BE2C (cell line): ENCODE results near the gene TMEFF1.

Experiments used
- DNase-seq: peaks from one replicate; pipeline ENCODE4 v3.0.0-alpha.2; 2020
- H3K27me3 ChIP-seq: fragments of 250-450 bp; sonication (Bioruptor Pico); 2 replicates; pipeline ENCODE4 v1.5.1; 2020; ENCODE audit warnings: mild to moderate bottlenecking
- H3K36me3 ChIP-seq: fragments of 250-450 bp; sonication (Bioruptor Pico); 2 replicates; pipeline ENCODE4 v1.5.1; 2020; ENCODE audit warnings: mild to moderate bottlenecking
- H3K4me1 ChIP-seq: fragments of 250-450 bp; sonication (Bioruptor Pico); 2 replicates; pipeline ENCODE4 v1.5.1; 2020
- H3K4me3 ChIP-seq: 2 replicates; pipeline ENCODE4 v1.5.1; 2011; ENCODE audit warnings: low read depth, low read length
- H3K9me3 ChIP-seq: fragments of 250-450 bp; sonication (Bioruptor Pico); 2 replicates; pipeline ENCODE4 v1.5.1; 2020
- TF ChIP-seq, protein P1 (sequence below): IDR thresholded peaks from 2 replicates; pipeline ENCODE4 v1.5.1; 2012; ENCODE audit warnings: mild to moderate bottlenecking, low read depth, low read length

The TMEFF1 gene

DNA sequence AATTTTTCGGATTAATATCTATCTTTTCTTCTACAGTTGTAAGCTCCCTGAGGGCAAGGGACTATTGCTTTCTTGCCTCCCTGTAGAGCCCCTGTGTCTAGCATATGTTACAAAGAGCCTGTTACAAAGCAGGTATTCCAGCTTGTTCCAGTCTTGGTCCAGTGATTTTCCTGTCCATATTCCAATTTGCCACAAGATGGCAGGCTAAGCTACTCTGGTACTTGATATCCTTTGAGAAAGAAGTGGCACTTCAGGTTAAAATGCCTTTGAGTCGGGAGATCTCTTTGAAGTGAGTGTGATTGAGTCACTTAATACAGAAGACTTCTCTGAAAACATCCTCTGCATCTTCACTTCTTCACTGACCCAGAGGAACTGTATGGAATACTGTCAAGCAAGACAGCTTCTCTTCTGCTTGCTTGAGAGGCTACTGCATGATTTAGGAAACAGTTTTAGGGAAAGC, 129.4 kb downstream of the TMEFF1 start:
- H3K4me1 ChIP-seq: peaks cover 10% of the 10 kb centered on the region
- H3K36me3 ChIP-seq: no peaks in the 10 kb centered on the region
- DNase-seq: peak; percentile 43
- TF ChIP-seq, protein P1, sequence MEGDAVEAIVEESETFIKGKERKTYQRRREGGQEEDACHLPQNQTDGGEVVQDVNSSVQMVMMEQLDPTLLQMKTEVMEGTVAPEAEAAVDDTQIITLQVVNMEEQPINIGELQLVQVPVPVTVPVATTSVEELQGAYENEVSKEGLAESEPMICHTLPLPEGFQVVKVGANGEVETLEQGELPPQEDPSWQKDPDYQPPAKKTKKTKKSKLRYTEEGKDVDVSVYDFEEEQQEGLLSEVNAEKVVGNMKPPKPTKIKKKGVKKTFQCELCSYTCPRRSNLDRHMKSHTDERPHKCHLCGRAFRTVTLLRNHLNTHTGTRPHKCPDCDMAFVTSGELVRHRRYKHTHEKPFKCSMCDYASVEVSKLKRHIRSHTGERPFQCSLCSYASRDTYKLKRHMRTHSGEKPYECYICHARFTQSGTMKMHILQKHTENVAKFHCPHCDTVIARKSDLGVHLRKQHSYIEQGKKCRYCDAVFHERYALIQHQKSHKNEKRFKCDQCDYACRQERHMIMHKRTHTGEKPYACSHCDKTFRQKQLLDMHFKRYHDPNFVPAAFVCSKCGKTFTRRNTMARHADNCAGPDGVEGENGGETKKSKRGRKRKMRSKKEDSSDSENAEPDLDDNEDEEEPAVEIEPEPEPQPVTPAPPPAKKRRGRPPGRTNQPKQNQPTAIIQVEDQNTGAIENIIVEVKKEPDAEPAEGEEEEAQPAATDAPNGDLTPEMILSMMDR: peak; percentile 85
- no peaks in the 10 kb centered on the region for H3K9me3 ChIP-seq
- no peaks in the 10 kb centered on the region for H3K27me3 ChIP-seq
- no peak overlapping the region for H3K4me3 ChIP-seq

DNA sequence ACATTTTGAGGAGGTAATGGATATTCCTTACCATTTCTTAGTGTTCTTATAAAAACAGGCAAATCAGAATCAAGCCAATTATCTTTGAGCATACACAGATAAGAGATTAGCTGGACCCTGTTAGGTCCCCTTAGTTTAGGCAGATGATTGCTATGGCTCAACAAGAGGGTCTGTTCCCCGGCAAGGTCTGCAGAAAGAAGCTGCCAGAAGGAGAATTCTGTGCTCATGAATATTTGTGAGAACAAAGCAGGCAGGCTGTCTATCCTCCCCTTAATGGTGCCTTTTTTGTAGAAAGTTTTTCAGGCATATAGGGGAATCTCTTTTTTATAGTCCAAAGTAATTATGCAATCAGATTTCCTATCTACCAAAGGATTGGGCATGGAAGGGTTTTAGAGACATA, 132.5 kb downstream of the TMEFF1 start:
- H3K4me3 ChIP-seq: no peak overlapping the region

DNA sequence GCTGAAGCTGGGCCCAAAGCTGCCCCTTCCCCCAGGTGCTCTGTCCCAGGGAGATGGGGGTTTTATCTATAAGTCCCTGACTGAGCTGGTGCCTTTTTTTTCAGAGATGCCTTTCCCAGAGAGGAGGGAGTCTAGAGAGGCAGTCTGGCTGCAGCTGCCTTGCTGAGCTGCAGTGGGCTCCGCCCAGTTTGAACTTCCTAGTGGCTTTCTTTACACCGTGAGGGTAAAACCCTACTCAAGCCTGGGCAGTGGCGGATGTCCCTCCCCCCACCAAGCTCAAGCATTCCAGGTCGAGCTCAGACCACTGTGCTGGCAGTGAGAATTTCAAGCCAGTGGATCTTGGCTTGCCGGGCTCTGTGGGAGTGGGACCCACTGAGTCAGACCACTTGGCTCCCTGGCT, 146.2 kb downstream of the TMEFF1 start:
- H3K9me3 ChIP-seq: no peaks in the 10 kb centered on the region
- no peaks in the 10 kb centered on the region for H3K4me1 ChIP-seq
- no peak overlapping the region for H3K4me3 ChIP-seq
- no peak for DNase-seq
- no peaks in the 10 kb centered on the region for H3K27me3 ChIP-seq
- TF ChIP-seq, protein P1: no peak
- H3K36me3 ChIP-seq: no peaks in the 10 kb centered on the region

More for the DNA sequence above, 132.5 kb downstream of the TMEFF1 start:
- H3K4me1 ChIP-seq: peaks cover 10% of the 10 kb centered on the region
- TF ChIP-seq, protein P1: no peak
- H3K36me3 ChIP-seq: no peaks in the 10 kb centered on the region
- no peaks in the 10 kb centered on the region for H3K9me3 ChIP-seq
- no peak for DNase-seq
- no peaks in the 10 kb centered on the region for H3K27me3 ChIP-seq

DNA sequence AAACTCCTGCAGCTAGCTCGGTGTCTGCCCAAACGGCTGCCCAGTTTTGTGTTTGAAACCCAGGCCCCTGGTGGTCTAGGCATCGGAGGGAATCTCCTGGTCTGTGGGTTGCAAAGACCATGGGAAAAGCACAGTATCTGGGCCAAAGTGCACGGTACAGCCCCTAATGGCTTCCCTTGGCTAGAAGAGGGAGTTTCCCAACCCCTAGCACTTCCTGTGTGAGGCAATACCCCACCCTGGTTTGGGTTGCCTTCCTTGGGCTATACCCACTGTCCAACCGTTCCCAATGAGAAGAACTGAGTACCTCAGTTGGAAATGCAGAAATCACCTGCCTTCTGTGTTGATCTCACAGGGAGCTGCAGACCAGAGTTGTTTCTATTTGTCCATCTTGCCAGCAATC, 146.7 kb downstream of the TMEFF1 start:
- Histone ChIP-seq H3K4me3 (no peak overlapping the region), H3K36me3 (no peaks in the 10 kb centered on the region), H3K9me3 (no peaks in the 10 kb centered on the region), H3K4me1 (no peaks in the 10 kb centered on the region), H3K27me3 (no peaks in the 10 kb centered on the region)
- DNase-seq: no peak
- TF ChIP-seq, protein P1: no peak

DNA sequence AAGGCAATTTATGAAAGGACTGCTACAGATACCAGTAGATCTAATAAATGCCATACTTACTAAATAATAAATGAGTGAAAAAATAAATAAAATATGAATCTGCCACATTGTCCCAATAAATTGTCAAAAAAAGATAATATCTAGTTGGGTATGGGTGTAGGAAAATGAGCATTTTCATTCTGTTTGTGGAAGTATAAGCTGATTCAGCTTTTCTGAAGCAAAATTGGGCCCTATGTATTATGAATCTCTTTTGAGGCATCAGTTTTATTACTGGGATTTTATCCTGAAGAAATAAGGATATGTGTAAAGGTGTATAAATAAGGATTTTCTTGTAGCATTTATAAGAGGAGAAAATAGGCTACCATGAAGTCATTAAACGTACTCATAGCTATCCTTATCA, 151.0 kb downstream of the TMEFF1 start:
- no peaks in the 10 kb centered on the region for H3K9me3 ChIP-seq
- no peak overlapping the region for H3K4me3 ChIP-seq
- TF ChIP-seq, protein P1: no peak
- no peaks in the 10 kb centered on the region for H3K36me3 ChIP-seq
- no peak for DNase-seq
- no peaks in the 10 kb centered on the region for H3K4me1 ChIP-seq
- H3K27me3 ChIP-seq: no peaks in the 10 kb centered on the region

DNA sequence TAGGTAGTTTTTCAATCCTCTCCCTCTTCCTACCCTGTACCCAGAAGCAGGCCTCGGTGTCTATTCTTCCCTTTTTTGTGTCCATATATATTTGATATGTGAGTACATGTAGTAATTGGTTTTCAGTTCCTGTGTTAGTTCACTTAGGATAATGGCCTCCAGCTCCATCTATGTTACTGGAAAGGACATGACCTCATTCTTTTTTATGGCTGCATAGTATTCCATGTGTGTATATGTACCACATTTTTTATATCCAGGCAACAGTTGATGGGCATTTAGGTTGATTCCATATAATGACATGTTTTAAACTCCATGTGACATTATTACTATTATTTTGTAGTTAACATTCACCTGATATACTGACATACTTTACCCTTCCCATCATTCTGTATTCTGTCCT, 154.0 kb downstream of the TMEFF1 start:
- no peaks in the 10 kb centered on the region for H3K4me1 ChIP-seq
- no peak overlapping the region for H3K4me3 ChIP-seq
- no peak for DNase-seq
- H3K27me3 ChIP-seq: no peaks in the 10 kb centered on the region; the same call in none of the 2 replicates
- TF ChIP-seq, protein P1: no peak
- H3K9me3 ChIP-seq: no peaks in the 10 kb centered on the region
- H3K36me3 ChIP-seq: no peaks in the 10 kb centered on the region
